ENCODE data around the gene ABHD12B.

GRCh38 chr14:50839691-50840090, 32.2 kb upstream of the ABHD12B start:
- TF ChIP-seq CTCF (IDR thresholded peaks at IDR 0.05; ENCODE audit: insufficient read depth, low read length) (no peak), POLR2AphosphoS5 (IDR thresholded peaks at IDR 0.05; ENCODE audit: low read depth) (no peak), REST (IDR thresholded peaks at IDR 0.05; ENCODE audit: insufficient replicate concordance, low read depth) (no peak), GABPA (IDR thresholded peaks at IDR 0.05; ENCODE audit: low read depth) (no peak), SPI1 (IDR thresholded peaks at IDR 0.05; ENCODE audit: borderline replicate concordance, low read depth) (no peak)

Data from HL-60 (cell line).